ENCODE measurements around the gene LIX1.

LIX1 gene

GRCh38 chr5:97073420-97073819, 69.0 kb downstream of the LIX1 start:
- no peak for DNase-seq

DNA sequence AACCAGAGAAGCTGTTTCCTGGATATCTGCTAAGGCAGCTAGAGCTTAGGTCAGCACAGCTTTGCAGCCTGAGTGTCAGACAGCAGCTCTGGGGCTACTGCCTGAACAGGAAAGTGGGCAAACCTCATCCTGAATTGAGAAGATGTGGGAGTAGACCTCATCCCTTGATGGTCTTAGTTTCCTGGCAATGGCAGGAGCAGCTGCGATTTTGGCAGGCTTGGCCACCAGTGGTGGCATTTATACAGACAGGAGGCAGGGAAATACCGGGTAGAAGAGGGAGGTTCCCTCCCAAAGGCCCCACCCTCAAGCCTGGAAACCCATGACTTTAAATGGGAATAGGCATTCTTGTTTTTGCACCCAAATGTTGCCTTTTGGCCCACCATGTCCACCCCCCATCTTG, 69.7 kb downstream of the LIX1 start:
- DNase-seq: no peak

GRCh38 chr5:97071993-97072392, 70.4 kb downstream of the LIX1 start:
- no peak for DNase-seq

- DNase-seq: peak; percentile 88
These were observed 71.3 kb downstream of the LIX1 start for GRCh38 chr5:97071101-97071500.

DNA sequence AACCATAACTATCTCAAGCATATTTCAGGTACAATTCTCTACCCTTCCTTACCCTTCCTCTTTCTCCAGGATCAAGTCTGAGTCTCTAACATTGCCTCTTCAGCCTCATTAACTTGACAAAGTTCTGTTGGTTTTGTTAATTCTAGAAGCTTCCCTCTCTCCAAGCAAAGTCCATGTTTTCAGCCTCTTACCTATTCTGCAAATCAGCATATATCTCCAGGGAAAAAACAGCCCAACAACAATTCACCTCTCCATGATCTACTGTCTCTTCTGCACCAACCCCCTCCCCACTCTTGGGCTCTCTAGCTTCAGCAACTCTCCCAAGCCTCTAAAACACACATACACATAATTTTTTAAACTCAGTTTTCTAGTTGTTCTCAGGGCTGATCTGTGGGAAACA, 72.2 kb downstream of the LIX1 start:
- DNase-seq: no peak

- no peak for DNase-seq
These were observed 75.0 kb downstream of the LIX1 start for GRCh38 chr5:97067296-97067850.

- no peak for DNase-seq
These were observed 76.9 kb downstream of the LIX1 start for GRCh38 chr5:97065475-97065874.

GRCh38 chr5:97063251-97063650, 79.2 kb downstream of the LIX1 start:
- no peak for DNase-seq

DNA sequence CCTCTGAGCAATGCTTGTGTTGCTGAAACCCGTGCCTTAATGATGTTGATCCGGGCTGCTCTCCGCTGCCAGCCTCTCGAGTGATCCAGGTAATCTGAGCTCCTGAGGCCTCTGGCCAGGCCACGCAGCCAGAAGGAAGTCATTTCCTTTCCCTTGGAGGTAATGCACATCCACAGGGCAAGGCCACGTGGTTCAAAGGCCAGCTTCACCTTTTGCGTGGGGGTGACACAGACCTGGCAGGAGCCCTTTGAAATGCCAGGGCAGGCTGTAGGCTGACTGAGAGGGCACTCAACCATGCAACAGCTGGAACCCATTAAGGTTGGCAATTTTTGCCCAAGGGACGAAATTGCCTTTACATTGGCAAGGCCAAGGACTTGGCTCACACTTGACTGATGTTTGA, 80.4 kb downstream of the LIX1 start:
- DNase-seq: no peak

GRCh38 chr5:97056263-97056662, 86.1 kb downstream of the LIX1 start:
- no peak for DNase-seq

DNA sequence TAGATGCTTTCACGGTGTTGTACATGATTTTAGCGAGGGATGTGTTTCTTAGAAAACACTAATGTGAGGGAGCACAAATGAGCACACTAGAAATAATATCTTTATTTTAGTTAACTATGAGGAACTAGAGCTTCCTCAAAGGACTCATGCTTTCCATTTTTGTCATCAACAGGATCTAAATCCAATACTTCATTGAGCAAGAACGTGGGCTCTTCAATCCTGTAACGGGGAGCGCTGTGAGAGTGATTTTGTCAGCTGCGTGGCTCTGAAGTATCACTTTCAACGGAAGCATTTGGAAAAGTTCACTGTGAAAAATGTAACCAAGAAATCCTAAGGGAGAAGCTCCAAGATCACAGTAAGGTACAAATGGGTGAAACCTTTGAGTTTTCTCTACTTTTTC, 93.2 kb downstream of the LIX1 start:
- DNase-seq: no peak

DNA sequence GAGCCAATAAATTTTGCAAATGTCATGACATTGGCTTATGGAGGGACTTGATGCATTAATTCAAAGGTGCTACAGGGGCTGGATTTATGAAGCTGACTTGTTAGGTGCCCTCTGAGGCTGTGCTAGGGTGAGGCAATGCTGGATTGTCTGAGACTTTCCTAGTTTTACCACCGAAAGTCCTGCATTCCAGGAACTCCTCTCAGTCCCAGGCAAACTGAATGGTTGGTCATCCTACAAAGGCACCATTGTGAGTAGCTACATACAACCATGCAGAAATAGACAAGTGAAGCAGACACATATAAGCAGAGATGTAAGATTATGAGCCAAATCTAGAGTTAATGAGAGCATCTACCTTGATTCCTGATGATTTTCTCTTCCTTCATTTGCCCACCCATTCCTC, 95.3 kb downstream of the LIX1 start:
- no peak for DNase-seq

DNA sequence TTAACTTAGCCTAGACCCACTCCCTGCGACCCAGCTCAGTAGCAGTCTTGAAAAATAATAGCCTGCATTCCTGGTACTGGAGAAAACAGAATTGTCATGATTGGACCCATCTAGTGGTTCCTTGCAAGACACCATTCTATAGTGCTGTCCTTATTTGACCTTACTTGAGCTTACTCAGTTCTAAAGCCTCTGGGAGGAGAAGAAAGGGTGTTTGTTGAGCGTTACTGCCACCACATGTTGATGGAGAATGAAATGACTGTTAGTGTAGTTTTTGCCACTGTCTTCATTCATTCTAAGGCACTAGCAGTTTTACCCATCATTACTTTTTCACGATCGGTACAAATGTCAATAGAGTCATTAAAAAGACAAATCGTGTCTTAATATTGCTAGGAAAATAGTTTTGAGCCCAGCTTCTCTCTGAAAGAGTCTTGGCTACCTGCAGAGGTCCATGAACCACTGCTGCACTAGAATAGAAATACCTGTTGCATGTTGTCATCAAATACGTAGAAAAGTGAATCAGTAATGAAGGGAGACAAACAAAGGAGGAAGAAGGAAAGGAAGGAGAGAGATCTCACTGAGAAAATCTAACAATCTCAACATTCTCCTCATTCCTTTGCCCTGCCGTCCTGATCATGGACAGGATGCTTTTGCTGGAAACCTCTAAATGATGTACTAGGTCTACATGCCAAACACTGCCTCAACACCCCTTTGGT, 96.0 kb downstream of the LIX1 start:
- DNase-seq: peak; percentile 65

GRCh38 chr5:97044052-97044451, 98.4 kb downstream of the LIX1 start:
- peak; percentile 50 for DNase-seq

- DNase-seq: no peak
These were observed 98.9 kb downstream of the LIX1 start for GRCh38 chr5:97043511-97043910.

- DNase-seq: peak; percentile 84
These were observed 99.4 kb downstream of the LIX1 start for GRCh38 chr5:97042996-97043395.
